HEK293 (cell line): ENCODE results near the gene PLCZ1.

Experiments used
- TCF7L2 ChIP-seq: IDR thresholded peaks from 2 replicates; pipeline ENCODE4 v1.6.1; 2011; ENCODE audit warnings: low read depth, mild to moderate bottlenecking, inconsistent platforms, low read length, moderate library complexity, borderline replicate concordance
- ZFHX2 ChIP-seq: fragments of 450-650 bp; formaldehyde crosslinking; conservative IDR thresholded peaks from 2 replicates; pipeline ENCODE4 v1.5.1; 2016; ENCODE audit warnings: missing biosample characterization, missing genetic modification characterization
- ZNF324 ChIP-seq: fragments of 450-650 bp; formaldehyde crosslinking; IDR thresholded peaks from 2 replicates; pipeline ENCODE4 v1.5.1; 2016; ENCODE audit warnings: missing biosample characterization, missing genetic modification characterization
- TF ChIP-seq, protein P1 (sequence below): fragments of 450-650 bp; formaldehyde crosslinking; IDR thresholded peaks from 2 replicates; pipeline ENCODE4 v1.5.1; 2016; ENCODE audit warnings: missing biosample characterization, missing genetic modification characterization, low read depth
- TF ChIP-seq, protein P2 (sequence below): sonication (generic); formaldehyde crosslinking; IDR thresholded peaks from 2 replicates; pipeline ENCODE4 v1.8.1; 2022; ENCODE audit warnings: mild to moderate bottlenecking, moderate library complexity, missing genetic modification reagents
- TF ChIP-seq, protein P3 (sequence below): fragments of 450-650 bp; formaldehyde crosslinking; IDR thresholded peaks from 2 replicates; pipeline ENCODE4 v1.5.1; 2016; ENCODE audit warnings: missing biosample characterization, missing genetic modification characterization

DNA sequence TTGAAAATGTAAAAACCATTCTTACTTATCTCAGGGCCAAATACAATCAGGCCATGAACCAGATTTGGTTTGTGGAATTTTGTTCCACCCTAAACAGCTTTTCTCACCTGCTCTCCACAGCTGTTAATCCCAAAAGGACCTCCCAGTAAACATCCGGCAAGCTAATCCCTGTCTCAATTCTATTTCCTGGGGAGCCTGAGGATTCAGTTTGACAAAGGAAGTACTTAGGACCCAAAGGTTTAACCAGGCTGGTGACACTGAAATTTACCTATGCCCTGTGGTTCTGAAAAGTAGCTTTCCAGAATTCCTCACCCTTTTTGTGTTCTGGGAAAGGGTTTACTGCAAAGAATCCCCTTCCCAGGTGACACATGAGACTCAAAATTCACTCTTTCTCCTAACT is 15.1 kb upstream of the PLCZ1 start:
- TF ChIP-seq ZNF324 (tag by site-specific recombination) (no peak), ZFHX2 (tag by site-specific recombination) (no peak), TCF7L2 (no peak)
- TF ChIP-seq, protein P1, sequence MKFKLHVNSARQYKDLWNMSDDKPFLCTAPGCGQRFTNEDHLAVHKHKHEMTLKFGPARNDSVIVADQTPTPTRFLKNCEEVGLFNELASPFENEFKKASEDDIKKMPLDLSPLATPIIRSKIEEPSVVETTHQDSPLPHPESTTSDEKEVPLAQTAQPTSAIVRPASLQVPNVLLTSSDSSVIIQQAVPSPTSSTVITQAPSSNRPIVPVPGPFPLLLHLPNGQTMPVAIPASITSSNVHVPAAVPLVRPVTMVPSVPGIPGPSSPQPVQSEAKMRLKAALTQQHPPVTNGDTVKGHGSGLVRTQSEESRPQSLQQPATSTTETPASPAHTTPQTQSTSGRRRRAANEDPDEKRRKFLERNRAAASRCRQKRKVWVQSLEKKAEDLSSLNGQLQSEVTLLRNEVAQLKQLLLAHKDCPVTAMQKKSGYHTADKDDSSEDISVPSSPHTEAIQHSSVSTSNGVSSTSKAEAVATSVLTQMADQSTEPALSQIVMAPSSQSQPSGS (tag by site-specific recombination): no peak
- TF ChIP-seq, protein P2, sequence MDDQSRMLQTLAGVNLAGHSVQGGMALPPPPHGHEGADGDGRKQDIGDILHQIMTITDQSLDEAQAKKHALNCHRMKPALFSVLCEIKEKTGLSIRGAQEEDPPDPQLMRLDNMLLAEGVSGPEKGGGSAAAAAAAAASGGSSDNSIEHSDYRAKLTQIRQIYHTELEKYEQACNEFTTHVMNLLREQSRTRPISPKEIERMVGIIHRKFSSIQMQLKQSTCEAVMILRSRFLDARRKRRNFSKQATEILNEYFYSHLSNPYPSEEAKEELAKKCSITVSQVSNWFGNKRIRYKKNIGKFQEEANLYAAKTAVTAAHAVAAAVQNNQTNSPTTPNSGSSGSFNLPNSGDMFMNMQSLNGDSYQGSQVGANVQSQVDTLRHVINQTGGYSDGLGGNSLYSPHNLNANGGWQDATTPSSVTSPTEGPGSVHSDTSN (CRISPR knock-in tag): no peak
- TF ChIP-seq, protein P3, sequence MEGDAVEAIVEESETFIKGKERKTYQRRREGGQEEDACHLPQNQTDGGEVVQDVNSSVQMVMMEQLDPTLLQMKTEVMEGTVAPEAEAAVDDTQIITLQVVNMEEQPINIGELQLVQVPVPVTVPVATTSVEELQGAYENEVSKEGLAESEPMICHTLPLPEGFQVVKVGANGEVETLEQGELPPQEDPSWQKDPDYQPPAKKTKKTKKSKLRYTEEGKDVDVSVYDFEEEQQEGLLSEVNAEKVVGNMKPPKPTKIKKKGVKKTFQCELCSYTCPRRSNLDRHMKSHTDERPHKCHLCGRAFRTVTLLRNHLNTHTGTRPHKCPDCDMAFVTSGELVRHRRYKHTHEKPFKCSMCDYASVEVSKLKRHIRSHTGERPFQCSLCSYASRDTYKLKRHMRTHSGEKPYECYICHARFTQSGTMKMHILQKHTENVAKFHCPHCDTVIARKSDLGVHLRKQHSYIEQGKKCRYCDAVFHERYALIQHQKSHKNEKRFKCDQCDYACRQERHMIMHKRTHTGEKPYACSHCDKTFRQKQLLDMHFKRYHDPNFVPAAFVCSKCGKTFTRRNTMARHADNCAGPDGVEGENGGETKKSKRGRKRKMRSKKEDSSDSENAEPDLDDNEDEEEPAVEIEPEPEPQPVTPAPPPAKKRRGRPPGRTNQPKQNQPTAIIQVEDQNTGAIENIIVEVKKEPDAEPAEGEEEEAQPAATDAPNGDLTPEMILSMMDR (tag by site-specific recombination): no peak
